NCI-H1417 treated with DMSO at 0.1 percent for 48 hours (cell line): ENCODE results near the gene SLC28A1.
A peak's percentile ranks its signal among the peaks of the same experiment; 100 is the strongest.
"Not testable (repeated sequence)": the region's sequence is repeated elsewhere in the genome, so short reads cannot be mapped to it uniquely, and the experiment has no call there.

ENCODE experiments used
- DNase-seq: peaks from one replicate; lab custom pipeline; 2025; lab: John Stamatoyannopoulos, UW

The SLC28A1 gene

DNA sequence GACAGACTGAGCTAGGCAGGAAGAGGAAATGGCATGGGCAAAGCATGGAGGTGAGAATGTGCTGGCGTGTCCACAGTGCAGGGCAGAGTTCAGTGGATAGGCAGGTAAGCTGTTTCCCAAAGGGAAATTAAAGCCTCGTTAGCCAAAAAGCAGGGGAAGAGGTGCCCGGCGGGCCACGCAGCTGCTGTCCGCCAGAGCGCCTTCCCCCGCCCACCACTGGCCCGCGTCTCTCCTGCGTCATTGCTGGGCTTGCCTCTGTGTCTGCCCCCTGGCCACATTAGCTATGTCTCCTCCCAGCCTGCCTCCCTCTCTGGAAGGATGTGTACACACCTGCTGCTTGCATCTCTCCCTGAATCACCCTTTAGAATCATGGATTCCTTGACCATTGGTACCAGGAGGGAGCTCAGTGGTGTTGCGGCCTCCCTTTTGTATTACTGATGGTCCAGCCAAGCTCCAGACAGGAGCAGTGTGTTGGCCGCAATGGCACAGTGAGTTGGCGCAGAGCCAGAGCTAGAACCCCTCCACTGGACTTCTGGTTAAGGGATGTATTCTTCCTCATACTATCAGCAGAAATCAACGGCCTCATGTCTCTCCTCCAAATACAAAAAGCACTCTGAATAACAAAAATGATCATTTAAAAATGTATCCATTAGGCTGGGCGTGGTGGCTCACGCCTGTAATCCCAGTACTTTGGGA is 26.6 kb downstream of the SLC28A1 start:
- no peak for DNase-seq

DNA sequence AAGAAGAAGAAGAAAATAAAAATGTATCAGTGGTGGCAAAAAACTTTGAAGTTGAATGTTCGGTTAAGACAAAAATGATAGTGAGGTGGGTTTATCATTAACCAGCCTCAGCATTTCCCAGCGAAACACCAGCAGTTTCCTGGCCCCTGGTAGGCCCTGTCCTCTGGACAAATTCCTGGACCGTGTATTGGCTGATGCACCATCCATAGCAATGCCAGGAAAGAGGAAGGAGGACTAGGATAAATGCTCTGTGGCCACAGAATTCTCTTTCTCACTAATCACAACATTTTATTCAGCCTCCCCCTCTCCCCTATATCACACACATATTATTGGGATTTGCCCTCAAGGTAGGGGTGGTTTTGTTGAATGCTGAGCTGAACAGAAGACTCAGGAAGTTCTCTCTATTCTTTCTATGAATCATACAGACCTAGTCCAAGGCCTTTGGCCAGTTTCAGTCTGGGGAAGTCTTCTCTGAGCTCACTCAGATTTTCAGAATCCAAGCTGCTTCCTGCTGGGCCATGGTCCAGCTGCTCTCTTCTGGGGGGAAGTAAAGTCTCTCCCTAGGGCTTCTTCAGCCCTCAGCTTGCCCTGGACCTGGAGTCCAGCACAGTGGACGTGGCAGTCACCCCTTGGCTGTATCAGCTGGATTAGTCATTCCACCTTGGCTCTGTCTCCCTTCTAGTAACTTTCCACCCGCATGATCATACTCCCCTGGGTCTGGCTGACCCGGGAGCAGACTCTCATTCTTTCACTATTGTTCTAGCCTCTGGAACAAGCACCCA is 27.6 kb downstream of the SLC28A1 start:
- DNase-seq = no peak

- no peak for DNase-seq
These were observed 28.9 kb downstream of the SLC28A1 start for GRCh38 chr15:84913360-84913723.

- DNase-seq = no peak
These were observed 29.9 kb downstream of the SLC28A1 start for GRCh38 chr15:84914351-84914750.

GRCh38 chr15:84914909-84915605 is 30.6 kb downstream of the SLC28A1 start:
- peak; percentile 25 for DNase-seq

DNA sequence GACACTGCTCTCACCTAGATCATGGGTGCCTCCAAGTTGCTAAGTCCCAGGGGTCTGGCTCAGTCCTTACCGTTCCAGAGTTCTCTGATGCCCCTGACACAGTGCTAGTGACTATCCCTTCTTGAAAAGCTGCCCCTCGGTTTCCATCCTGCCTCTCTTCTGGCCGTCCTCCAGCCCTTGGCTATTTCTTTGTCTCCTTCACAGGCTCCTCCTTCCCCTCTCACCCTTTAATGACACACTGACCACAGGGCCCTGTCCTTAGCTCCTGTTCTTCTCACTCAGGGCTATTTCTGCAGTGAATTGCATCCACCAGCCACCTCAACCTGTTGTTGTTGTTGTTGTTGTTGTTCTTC is 31.1 kb downstream of the SLC28A1 start:
- DNase-seq = no peak

- DNase-seq = no peak
These were observed 33.0 kb downstream of the SLC28A1 start for GRCh38 chr15:84917452-84917851.

GRCh38 chr15:84919106-84919667 is 34.7 kb downstream of the SLC28A1 start:
- DNase-seq = no peak

- DNase-seq = no peak
These were observed 36.7 kb downstream of the SLC28A1 start for GRCh38 chr15:84921121-84921520.

DNA sequence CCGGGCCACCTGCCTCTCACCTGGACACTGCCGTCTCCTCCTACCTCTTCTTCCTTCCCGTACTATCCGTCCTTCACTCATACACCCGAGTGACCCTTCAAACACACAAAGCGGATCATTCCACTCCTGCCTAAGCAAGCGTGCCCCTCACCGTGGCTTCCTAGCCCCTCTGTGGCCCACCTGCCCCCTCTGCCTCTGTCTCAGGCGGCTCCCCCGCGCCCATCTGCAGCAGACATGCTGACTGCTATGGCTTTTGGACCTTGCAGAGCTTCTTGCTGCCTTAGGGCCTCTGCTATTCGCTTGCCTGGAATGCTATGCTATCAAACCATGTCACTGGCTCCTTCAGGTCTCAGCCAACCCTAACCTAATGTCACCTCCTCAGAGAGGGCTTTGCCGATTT is 38.1 kb downstream of the SLC28A1 start:
- no peak for DNase-seq

DNA sequence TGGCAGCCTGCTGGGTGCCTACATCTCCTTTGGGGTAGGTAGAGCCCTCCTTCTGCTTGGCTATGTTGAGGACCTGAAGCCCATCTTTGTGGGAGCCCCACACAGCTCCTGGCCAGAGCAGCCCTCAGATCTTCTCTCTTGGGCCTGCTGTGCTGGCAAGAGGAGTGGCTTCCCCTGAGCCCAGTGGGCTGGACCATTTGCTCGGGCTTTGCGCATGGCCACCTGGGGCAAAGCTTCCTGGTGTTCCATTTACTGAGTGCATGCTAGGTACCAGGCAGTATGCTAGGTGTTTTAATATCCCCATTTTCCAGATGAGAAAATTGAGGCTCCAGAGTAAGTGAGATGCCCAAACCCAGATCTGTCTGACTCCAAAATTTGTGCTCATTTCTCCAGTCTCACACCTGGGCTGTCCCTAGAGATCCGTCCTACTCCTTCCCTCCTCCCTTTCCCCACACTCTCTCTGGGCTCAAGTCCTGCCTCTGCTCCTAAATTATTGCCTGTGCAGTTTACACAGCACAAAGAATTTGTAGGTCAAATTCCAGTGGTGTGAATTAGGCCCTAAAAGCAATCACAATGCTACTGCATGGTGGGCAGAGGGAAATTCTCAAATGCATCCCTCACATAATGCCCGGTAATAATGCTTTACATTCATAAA is 39.7 kb downstream of the SLC28A1 start:
- DNase-seq = no peak

- not testable (repeated sequence) for DNase-seq
These were observed 40.5 kb downstream of the SLC28A1 start for GRCh38 chr15:84924821-84925569.

GRCh38 chr15:84925906-84926305 is 41.4 kb downstream of the SLC28A1 start:
- no peak for DNase-seq

DNA sequence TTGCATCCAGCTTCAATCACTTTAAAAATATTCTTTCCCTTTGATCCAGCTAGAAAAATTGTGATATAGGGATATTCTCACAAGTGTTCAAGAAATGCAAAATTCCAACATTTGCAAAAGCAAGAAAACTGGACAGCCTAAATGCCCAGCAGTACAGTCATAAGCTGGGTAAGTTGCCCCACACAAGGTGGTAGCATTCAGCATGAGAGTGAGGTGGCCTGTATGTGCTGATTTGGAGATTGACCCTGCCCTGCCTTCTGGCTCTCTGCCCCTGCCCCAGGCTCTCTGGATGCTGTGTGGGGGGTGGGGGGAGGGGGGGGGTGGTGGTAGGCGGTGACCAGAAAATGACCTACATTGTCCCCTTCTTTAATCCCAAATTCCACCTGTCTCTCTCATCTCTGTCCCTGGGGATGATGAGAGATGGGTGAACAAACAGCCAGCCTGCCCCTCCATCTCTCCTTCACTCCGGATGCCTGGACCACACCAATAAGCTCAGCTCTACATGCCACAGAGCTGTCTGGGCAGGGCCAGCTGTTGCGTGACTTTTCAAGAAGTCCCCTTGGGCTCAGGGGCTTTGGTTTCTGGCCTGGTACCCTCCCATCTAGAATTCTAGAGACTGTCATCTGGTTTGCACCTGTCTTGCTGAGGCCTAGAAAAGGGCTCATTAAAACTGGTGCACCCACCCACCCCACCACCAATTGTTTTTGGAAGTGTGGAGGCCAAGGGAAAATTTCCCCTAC is 42.2 kb downstream of the SLC28A1 start:
- no peak for DNase-seq

DNA sequence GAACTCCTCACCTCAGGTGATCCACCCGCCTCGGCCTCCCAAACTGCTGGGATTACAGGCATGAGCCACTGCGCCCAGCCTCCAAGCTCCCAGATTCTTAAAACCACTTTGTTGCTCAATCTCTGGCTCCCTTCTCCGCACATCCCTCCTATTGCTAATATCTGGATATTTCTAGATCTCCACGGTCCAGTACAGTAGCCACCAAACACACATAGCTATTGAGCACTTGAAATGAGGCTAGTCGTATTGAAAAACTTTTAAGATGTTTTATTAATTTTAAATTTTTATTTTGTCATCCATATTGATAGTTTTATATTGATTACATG is 44.3 kb downstream of the SLC28A1 start:
- no peak for DNase-seq

DNA sequence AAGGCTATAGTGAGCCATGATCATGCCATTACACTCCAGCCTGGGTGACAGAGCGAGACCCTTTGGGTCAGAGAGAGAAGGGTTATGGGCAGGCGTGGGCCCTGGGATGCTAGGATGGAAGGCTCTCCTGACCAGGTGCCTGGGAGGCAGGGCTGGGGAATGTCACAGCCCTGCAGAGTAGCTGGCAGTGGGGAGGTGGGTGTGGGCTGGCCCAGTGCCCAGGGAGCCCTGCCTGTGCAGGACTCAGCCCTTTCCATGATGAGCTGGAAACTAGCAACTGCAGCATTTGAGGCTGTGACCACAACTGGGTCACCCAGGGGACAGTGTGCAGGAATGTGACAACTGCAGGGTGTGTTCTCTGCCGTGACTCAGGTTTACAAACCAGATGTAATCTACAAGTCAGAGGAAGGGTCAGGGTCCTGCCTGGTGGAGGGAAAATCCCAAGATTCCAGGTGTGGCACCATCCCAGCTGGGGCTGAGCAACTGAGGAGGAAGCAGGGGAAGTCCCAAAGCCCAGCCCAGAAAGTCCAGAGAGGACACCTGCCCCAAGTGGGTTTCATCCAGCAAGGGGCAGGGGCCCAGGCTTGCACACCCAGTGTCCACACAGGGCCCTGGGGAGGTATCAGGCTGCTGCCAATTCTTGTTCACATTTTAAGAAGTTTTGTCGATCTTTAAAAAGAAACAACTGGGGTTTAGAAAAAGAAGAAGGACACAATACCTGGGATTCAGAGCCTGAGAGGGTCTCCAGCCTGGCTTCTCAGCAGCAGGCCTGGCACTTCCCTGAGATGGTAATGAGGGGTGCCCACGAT is 45.5 kb downstream of the SLC28A1 start:
- no peak for DNase-seq

DNA sequence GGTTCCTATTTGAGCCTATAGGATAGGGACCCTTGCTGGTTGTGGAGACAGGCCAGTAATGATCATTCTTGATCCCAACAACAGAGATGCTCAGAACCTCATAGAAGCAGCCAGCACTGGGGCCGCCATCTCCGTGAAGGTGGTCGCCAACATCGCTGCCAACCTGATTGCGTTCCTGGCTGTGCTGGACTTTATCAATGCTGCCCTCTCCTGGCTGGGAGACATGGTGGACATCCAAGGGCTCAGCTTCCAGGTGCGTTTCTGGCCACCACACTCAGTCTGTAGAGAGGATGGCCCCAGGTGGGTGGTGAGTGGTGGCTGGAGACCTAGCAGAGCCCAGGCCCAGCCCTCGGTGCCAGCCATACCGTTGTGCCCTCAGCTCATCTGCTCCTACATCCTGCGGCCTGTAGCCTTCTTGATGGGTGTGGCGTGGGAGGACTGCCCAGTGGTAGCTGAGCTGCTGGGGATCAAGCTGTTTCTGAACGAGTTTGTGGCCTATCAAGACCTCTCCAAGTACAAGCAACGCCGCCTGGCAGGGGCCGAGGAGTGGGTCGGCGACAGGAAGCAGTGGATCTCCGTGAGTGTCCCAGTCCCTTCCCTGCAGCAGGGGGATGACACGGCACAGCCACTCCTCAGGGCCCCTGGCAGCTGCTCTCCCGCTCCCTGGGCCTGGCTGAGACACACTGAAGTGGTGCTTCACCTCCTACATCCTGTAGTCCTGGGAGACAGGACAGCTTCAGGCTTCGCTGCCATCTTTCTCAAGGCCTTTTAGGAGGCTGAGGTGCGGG is 50.7 kb downstream of the SLC28A1 start:
- DNase-seq = no peak

GRCh38 chr15:84937144-84937543 is 52.7 kb downstream of the SLC28A1 start:
- no peak for DNase-seq

DNA sequence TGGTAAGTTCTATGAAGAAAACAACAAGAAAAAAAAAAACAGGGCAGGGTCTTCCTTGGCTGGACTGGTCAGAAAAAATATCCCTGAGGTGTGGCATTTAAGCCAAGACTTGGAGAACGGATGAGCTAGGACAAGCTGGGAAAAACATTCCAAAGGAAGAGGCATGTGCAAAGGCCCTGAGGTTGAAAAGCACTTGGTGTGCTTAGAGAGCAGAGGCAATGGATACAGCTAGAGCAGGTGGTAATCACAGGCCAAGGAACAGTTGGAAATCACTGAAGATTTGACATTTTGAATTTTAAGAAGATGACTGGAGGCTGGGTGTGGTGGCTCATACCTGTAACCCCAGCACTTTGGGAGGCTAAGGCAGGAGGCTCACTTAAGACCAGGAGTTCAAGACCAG is 54.3 kb downstream of the SLC28A1 start:
- no peak for DNase-seq
